ENCODE results near the gene EFNA1.

The EFNA1 gene

GRCh38 chr1:155127105-155127966 is at the start of gene EFNA1:
TSS of gene EFNA1 (plus strand) at chr1:155127876. CDS start at chr1:155127978, 102 bp downstream.
- peak; percentile 39 for DNase-seq

- DNase-seq: peak; percentile 49
Observed at GRCh38 chr1:155078469-155079209, 49.0 kb upstream of the EFNA1 start, which contains the start of gene EFNA3. TSS of gene EFNA3 (plus strand) at chr1:155078837. CDS start at chr1:155078942, 105 bp downstream.

GRCh38 chr1:155079210-155079486 is 48.5 kb upstream of the EFNA1 start:
- no peak for DNase-seq

GRCh38 chr1:155079487-155080311 is 48.0 kb upstream of the EFNA1 start:
- no peak for DNase-seq

- DNase-seq: peak; percentile 26
Observed at GRCh38 chr1:155080312-155081228, 47.1 kb upstream of the EFNA1 start.

- peak; percentile 35 for DNase-seq
Observed at GRCh38 chr1:155081472-155082300, 46.0 kb upstream of the EFNA1 start.

GRCh38 chr1:155082301-155083051 is 45.2 kb upstream of the EFNA1 start:
- DNase-seq: peak; percentile 2

GRCh38 chr1:155083052-155083541 is 44.6 kb upstream of the EFNA1 start:
- no peak for DNase-seq

- DNase-seq: no peak
Observed at GRCh38 chr1:155083865-155084721, 43.6 kb upstream of the EFNA1 start.

GRCh38 chr1:155084722-155085503 is 42.8 kb upstream of the EFNA1 start:
- DNase-seq: peak; percentile 91

GRCh38 chr1:155085504-155086127 is 42.1 kb upstream of the EFNA1 start:
- DNase-seq: peak; percentile 79

GRCh38 chr1:155086128-155086741 is 41.4 kb upstream of the EFNA1 start:
- DNase-seq: peak; percentile 70

GRCh38 chr1:155086856-155087535 is 40.7 kb upstream of the EFNA1 start:
- DNase-seq: no peak

- peak; percentile 67 for DNase-seq
Observed at GRCh38 chr1:155091071-155092051, 36.3 kb upstream of the EFNA1 start.

GRCh38 chr1:155092131-155092530 is 35.5 kb upstream of the EFNA1 start:
- no peak for DNase-seq

Data from stimulated activated naive CD4-positive, alpha-beta T cell treated with Interleukin-2 at 50 U/mL for 16 hours (primary cell).